NCI-H1694 treated with DMSO at 0.1 percent for 48 hours (cell line): ENCODE measurements around the gene CPLX3.

Experiments used
- DNase-seq: peaks from one replicate; lab custom pipeline; 2025; lab: John Stamatoyannopoulos, UW

Gene CPLX3

GRCh38 chr15:74802290-74802689, 24.1 kb upstream of the CPLX3 start:
- DNase-seq, result no peak

GRCh38 chr15:74802862-74803447, 23.5 kb upstream of the CPLX3 start:
- no peak for DNase-seq

GRCh38 chr15:74804935-74805334, 21.5 kb upstream of the CPLX3 start:
- DNase-seq, result no peak

- no peak for DNase-seq
Measured at GRCh38 chr15:74807282-74807681, 19.1 kb upstream of the CPLX3 start.

GRCh38 chr15:74808078-74808839, 18.2 kb upstream of the CPLX3 start:
- no peak for DNase-seq

GRCh38 chr15:74808840-74809229, 17.6 kb upstream of the CPLX3 start:
- DNase-seq, result no peak

GRCh38 chr15:74809242-74809641, 17.2 kb upstream of the CPLX3 start:
- DNase-seq, result no peak

- DNase-seq, result no peak
Measured at GRCh38 chr15:74809956-74810355, 16.5 kb upstream of the CPLX3 start.

- DNase-seq, result no peak
Measured at GRCh38 chr15:74812533-74812932, 13.9 kb upstream of the CPLX3 start, which contains the start of gene LMAN1L. LMAN1L (plus strand) TSS chr15:74812835; CDS start chr15:74812855, 20 bp downstream.

GRCh38 chr15:74815121-74815934, 11.1 kb upstream of the CPLX3 start:
- peak; percentile 50 for DNase-seq

- no peak for DNase-seq
Measured at GRCh38 chr15:74815961-74816360, 10.5 kb upstream of the CPLX3 start.

- peak; percentile 53 for DNase-seq
Measured at GRCh38 chr15:74816624-74817369, 9.6 kb upstream of the CPLX3 start.

GRCh38 chr15:74817370-74817737, 9.1 kb upstream of the CPLX3 start:
- no peak for DNase-seq

- DNase-seq, result no peak
Measured at GRCh38 chr15:74820056-74820455, 6.4 kb upstream of the CPLX3 start.

- peak; percentile 49 for DNase-seq
Measured at GRCh38 chr15:74821091-74821789, 5.2 kb upstream of the CPLX3 start.

GRCh38 chr15:74821790-74822158, 4.7 kb upstream of the CPLX3 start:
- DNase-seq, result no peak

GRCh38 chr15:74822233-74822632, 4.2 kb upstream of the CPLX3 start:
- no peak for DNase-seq

GRCh38 chr15:74823324-74823723, 3.1 kb upstream of the CPLX3 start:
- DNase-seq, result no peak

- no peak for DNase-seq
Measured at GRCh38 chr15:74824976-74825375, 1.5 kb upstream of the CPLX3 start.

- no peak for DNase-seq
Measured at GRCh38 chr15:74825866-74826265, 561 bp upstream of the CPLX3 start.

- no peak for DNase-seq
Measured at GRCh38 chr15:74826921-74827320, 494 bp downstream of the CPLX3 start.

- DNase-seq, result no peak
Measured at GRCh38 chr15:74827614-74828013, 1.2 kb downstream of the CPLX3 start.
